H9 (cell line): Measurements from ENCODE around the gene VSIG8. TPM values are rescaled to one million over a fixed set of nuclear protein-coding genes. Genes with fewer than 3 reads are reported as not detected.

Experiments
- DNase-seq: peaks from one replicate; pipeline ENCODE4 v3.0.0-alpha.2; 2017
- H2AFZ ChIP-seq: one replicate; pipeline ENCODE4 v1.6.1; 2013; ENCODE audit warnings: mild to moderate bottlenecking, low read length, control low read depth, moderate library complexity
- H2AK5ac ChIP-seq: 2 replicates; pipeline ENCODE4 v1.6.1; 2013; ENCODE audit warnings: low read length, control low read depth, mixed read lengths; ENCODE audit not compliant: insufficient read length
- H2BK120ac ChIP-seq: one replicate; pipeline ENCODE4 v1.6.1; 2013; ENCODE audit warnings: low read depth, mild to moderate bottlenecking, low read length, control low read depth, inconsistent platforms; ENCODE audit not compliant: poor library complexity, severe bottlenecking
- H2BK12ac ChIP-seq: 2 replicates; pipeline ENCODE4 v1.6.1; 2013; ENCODE audit warnings: low read length, control low read depth, mixed read lengths, low read depth; ENCODE audit not compliant: insufficient read length
- H2BK15ac ChIP-seq: 2 replicates; pipeline ENCODE4 v1.6.1; 2013; ENCODE audit warnings: low read depth, low read length, control low read depth
- H2BK20ac ChIP-seq: one replicate; pipeline ENCODE4 v1.6.1; 2013; ENCODE audit warnings: low read depth, mild to moderate bottlenecking, low read length, control low read depth, inconsistent platforms; ENCODE audit not compliant: poor library complexity, severe bottlenecking
- H2BK5ac ChIP-seq: 2 replicates; pipeline ENCODE4 v1.6.1; 2013; ENCODE audit warnings: low read length, control low read depth, mixed read lengths; ENCODE audit not compliant: insufficient read length
- H3K14ac ChIP-seq: 2 replicates; pipeline ENCODE4 v1.6.1; 2013; ENCODE audit warnings: low read length, control low read depth; ENCODE audit not compliant: insufficient read depth
- H3K18ac ChIP-seq: 2 replicates; pipeline ENCODE4 v1.6.1; 2013; ENCODE audit warnings: low read depth, mild to moderate bottlenecking, mixed read lengths, low read length, control low read depth; ENCODE audit not compliant: insufficient read length
- H3K23ac ChIP-seq: 2 replicates; pipeline ENCODE4 v1.6.1; 2013; ENCODE audit warnings: low read length, control low read depth, mixed read lengths, low read depth; ENCODE audit not compliant: insufficient read length
- H3K23me2 ChIP-seq: 2 replicates; pipeline ENCODE4 v1.6.1; 2013; ENCODE audit warnings: low read depth, mild to moderate bottlenecking, mixed read lengths, low read length, control low read depth; ENCODE audit not compliant: insufficient read length, poor library complexity, severe bottlenecking
- H3K27ac ChIP-seq: 2 replicates; pipeline ENCODE4 v1.5.1; 2013; ENCODE audit warnings: low read length, control low read depth, mixed read lengths, low read depth; ENCODE audit not compliant: insufficient read length
- H3K27me3 ChIP-seq: 2 replicates; pipeline ENCODE4 v1.6.1; 2013; ENCODE audit warnings: low read length, control low read depth, inconsistent platforms; ENCODE audit not compliant: insufficient read depth
- H3K4ac ChIP-seq: 2 replicates; pipeline ENCODE4 v1.6.1; 2013; ENCODE audit warnings: low read depth, mild to moderate bottlenecking, control low read depth, inconsistent platforms, low read length, moderate library complexity
- H3K4me1 ChIP-seq: 2 replicates; pipeline ENCODE4 v1.6.1; 2013; ENCODE audit warnings: low read length, control low read depth, inconsistent platforms; ENCODE audit not compliant: insufficient read depth
- H3K4me2 ChIP-seq: 2 replicates; pipeline ENCODE4 v1.6.1; 2013; ENCODE audit warnings: low read length, control low read depth, mixed read lengths; ENCODE audit not compliant: insufficient read length, insufficient read depth
- H3K56ac ChIP-seq: 2 replicates; pipeline ENCODE4 v1.6.1; 2013; ENCODE audit warnings: low read depth, mild to moderate bottlenecking, mixed read lengths, low read length, control low read depth; ENCODE audit not compliant: insufficient read length
- H3K79me1 ChIP-seq: 2 replicates; pipeline ENCODE4 v1.6.1; 2013; ENCODE audit warnings: low read depth, mild to moderate bottlenecking, moderate library complexity, low read length, control low read depth, inconsistent platforms; ENCODE audit not compliant: insufficient read depth, poor library complexity, severe bottlenecking
- H3K79me2 ChIP-seq: 2 replicates; pipeline ENCODE4 v1.6.1; 2013; ENCODE audit warnings: low read length, control low read depth, inconsistent platforms; ENCODE audit not compliant: insufficient read depth
- H3K9ac ChIP-seq: 2 replicates; pipeline ENCODE4 v1.6.1; 2013; ENCODE audit warnings: low read length, control low read depth, mixed read lengths; ENCODE audit not compliant: insufficient read length; ENCODE audit errors: extremely low read depth
- H3K9me3 ChIP-seq: one replicate; pipeline ENCODE4 v1.6.1; 2013; ENCODE audit warnings: low read depth, low read length, inconsistent platforms; ENCODE audit not compliant: control insufficient read depth
- H3T11ph ChIP-seq: one replicate; pipeline ENCODE4 v1.6.1; 2013; ENCODE audit warnings: mild to moderate bottlenecking, low read length, control low read depth, inconsistent platforms
- H4K20me1 ChIP-seq: one replicate; pipeline ENCODE4 v1.6.1; 2013; ENCODE audit not compliant: control insufficient read depth, insufficient read length, insufficient read depth
- H4K5ac ChIP-seq: 2 replicates; pipeline ENCODE4 v1.6.1; 2013; ENCODE audit warnings: low read depth, mild to moderate bottlenecking, mixed read lengths, low read length, control low read depth; ENCODE audit not compliant: insufficient read length
- H4K8ac ChIP-seq: replicated peaks from 2 replicates; pipeline ENCODE4 v1.6.1; 2013; ENCODE audit warnings: low read length, control low read depth, mixed read lengths, low read depth; ENCODE audit not compliant: insufficient read length
- H4K91ac ChIP-seq: 2 replicates; pipeline ENCODE4 v1.6.1; 2013; ENCODE audit warnings: low read depth, mild to moderate bottlenecking, moderate library complexity, mixed read lengths, low read length, control low read depth; ENCODE audit not compliant: insufficient read length
- H3K27ac Mint-ChIP-seq, 3 experiments: 2 replicates in 2 of 3; 3 replicates in 1 of 3; pipeline ENCODE4 v1.8.0; 2020 to 2021; ENCODE audit warnings: mixed read lengths in 3 of 3, mild to moderate bottlenecking in 1 of 3, moderate library complexity in 1 of 3
- H3K27me3 Mint-ChIP-seq: 2 replicates; pipeline ENCODE4 v1.8.0; 2021; ENCODE audit warnings: low read depth, mild to moderate bottlenecking, moderate library complexity, mixed read lengths
- H3K36me3 Mint-ChIP-seq, 3 experiments: 2 replicates in 2 of 3; 3 replicates in 1 of 3; pipeline ENCODE4 v1.8.0; 2020 to 2021; ENCODE audit warnings: low read depth in 3 of 3, mixed read lengths in 3 of 3; ENCODE audit not compliant: insufficient read depth in 1 of 3
- H3K4me1 Mint-ChIP-seq, 2 experiments: 2 replicates each; pipeline ENCODE4 v1.8.0; 2020; ENCODE audit warnings: mixed read lengths in 2 of 2
- H3K4me3 Mint-ChIP-seq, 2 experiments: 2 replicates in 1 of 2; 3 replicates in 1 of 2; pipeline ENCODE4 v1.8.0; 2020 to 2021; ENCODE audit warnings: mild to moderate bottlenecking in 2 of 2, mixed read lengths in 2 of 2, moderate library complexity in 1 of 2
- H3K9me3 Mint-ChIP-seq, 2 experiments: 2 replicates in 1 of 2; 3 replicates in 1 of 2; pipeline ENCODE4 v1.8.0; 2020; ENCODE audit warnings: mild to moderate bottlenecking in 2 of 2, mixed read lengths in 2 of 2, moderate library complexity in 1 of 2
- WGBS: extraction: QIAGEN DNeasy Blood & Tissue Kit; methylation state at CpG from one replicate; pipeline ENCODE4 v1.1.7; 2013; ENCODE audit warnings: missing lambda C conversion rate, low lambda C conversion rate, mixed read lengths; ENCODE audit not compliant: insufficient read length; ENCODE audit errors: extremely low coverage; 5-methylcytosine and 5-hydroxymethylcytosine counted together
- total RNA-seq: library from RNA; stranded (reverse); gene quantifications from 2 replicates; pipeline ENCODE4 v1.2.1, GENCODE V29; 2021
- TF ChIP-seq, protein P1 (sequence below): fragments of 200-600 bp; sonication (generic); conservative IDR thresholded peaks from 3 replicates; pipeline ENCODE4 v1.8.0; 2021; ENCODE audit warnings: antibody characterized with exemption, mild to moderate bottlenecking

The VSIG8 gene
- total RNA-seq, 1 experiment from 2014 or later, result not detected

DNA sequence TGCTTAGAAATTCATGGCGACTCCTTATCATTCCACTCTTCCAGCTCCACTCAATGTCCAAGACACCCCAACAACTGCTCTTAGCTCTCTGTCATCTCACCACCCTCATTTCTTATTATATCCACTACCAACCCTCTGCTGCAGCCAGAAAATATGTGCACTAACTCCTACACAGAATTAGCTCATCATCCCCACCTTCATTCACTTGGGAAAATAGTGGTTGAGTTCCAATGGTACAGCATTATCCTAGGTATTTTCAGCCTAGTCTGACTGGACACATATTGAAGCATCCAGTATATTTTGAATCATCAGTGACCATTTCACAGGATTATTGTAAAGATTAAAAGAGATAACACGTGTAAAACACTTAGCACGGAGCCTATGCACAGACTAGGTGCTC lies 16.7 kb upstream of the VSIG8 start:
- TF ChIP-seq, protein P1, sequence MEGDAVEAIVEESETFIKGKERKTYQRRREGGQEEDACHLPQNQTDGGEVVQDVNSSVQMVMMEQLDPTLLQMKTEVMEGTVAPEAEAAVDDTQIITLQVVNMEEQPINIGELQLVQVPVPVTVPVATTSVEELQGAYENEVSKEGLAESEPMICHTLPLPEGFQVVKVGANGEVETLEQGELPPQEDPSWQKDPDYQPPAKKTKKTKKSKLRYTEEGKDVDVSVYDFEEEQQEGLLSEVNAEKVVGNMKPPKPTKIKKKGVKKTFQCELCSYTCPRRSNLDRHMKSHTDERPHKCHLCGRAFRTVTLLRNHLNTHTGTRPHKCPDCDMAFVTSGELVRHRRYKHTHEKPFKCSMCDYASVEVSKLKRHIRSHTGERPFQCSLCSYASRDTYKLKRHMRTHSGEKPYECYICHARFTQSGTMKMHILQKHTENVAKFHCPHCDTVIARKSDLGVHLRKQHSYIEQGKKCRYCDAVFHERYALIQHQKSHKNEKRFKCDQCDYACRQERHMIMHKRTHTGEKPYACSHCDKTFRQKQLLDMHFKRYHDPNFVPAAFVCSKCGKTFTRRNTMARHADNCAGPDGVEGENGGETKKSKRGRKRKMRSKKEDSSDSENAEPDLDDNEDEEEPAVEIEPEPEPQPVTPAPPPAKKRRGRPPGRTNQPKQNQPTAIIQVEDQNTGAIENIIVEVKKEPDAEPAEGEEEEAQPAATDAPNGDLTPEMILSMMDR, result no peak
- H3K79me2 ChIP-seq, result no peaks in the 10 kb centered on the region
- H2AK5ac ChIP-seq, result no peak overlapping the region
- H4K5ac ChIP-seq, result no peak overlapping the region
- H3K9ac ChIP-seq, result no peak overlapping the region
- Mint-ChIP-seq H3K4me1 (no peaks in the 10 kb centered on the region), H3K27me3 (peaks cover 4% of the 10 kb centered on the region), H3K27ac (no peak overlapping the region), H3K9me3 (no peaks in the 10 kb centered on the region), H3K36me3 (peaks cover 0 to under 1% (median 0%) of the 10 kb centered on the region in 3 experiments; a peak in 1 of 7 replicates), H3K4me3 (no peak overlapping the region)
- no peak overlapping the region for H2BK15ac ChIP-seq
- no peak overlapping the region for H4K91ac ChIP-seq
- H3T11ph ChIP-seq, result no peak overlapping the region
- H3K9me3 ChIP-seq, result no peaks in the 10 kb centered on the region
- H2AFZ ChIP-seq, result no peak overlapping the region
- no CpG with 5 or more reads among the region's 3 CpGs for WGBS
- DNase-seq, result no peak
- no peak overlapping the region for H3K23ac ChIP-seq
- no peak overlapping the region for H3K18ac ChIP-seq
- no peak overlapping the region for H3K14ac ChIP-seq
- H3K27me3 ChIP-seq, result no peaks in the 10 kb centered on the region
- H2BK5ac ChIP-seq, result no peak overlapping the region
- H2BK120ac ChIP-seq, result no peak overlapping the region
- no peak overlapping the region for H2BK12ac ChIP-seq
- H4K8ac ChIP-seq, result no peak overlapping the region
- H3K4ac ChIP-seq, result no peak overlapping the region
- H3K56ac ChIP-seq, result no peak overlapping the region
- no peak overlapping the region for H3K4me2 ChIP-seq
- H4K20me1 ChIP-seq, result no peaks in the 10 kb centered on the region
- no peak overlapping the region for H3K27ac ChIP-seq
- no peaks in the 10 kb centered on the region for H3K79me1 ChIP-seq
- no peaks in the 10 kb centered on the region for H3K23me2 ChIP-seq
- H3K4me1 ChIP-seq, result no peaks in the 10 kb centered on the region
- no peak overlapping the region for H2BK20ac ChIP-seq
